ENCODE results near the gene P2RY1.

Gene P2RY1

GRCh38 chr3:152833089-152833488 lies 1.8 kb upstream of the P2RY1 start:
- H3K27me3 ChIP-seq (ENCODE audit: insufficient read depth, poor library complexity, severe bottlenecking): peaks cover 6% of the 10 kb centered on the region
- TF ChIP-seq GABPA (IDR thresholded peaks at IDR 0.05; ENCODE audit: low read depth): no peak
- TF ChIP-seq CTCF (IDR thresholded peaks at IDR 0.05; ENCODE audit: insufficient read depth, low read length): no peak
- TF ChIP-seq POLR2AphosphoS5 (IDR thresholded peaks at IDR 0.05; ENCODE audit: low read depth): no peak
- TF ChIP-seq SPI1 (IDR thresholded peaks at IDR 0.05; ENCODE audit: borderline replicate concordance, low read depth): no peak
- no peak for TF ChIP-seq REST (IDR thresholded peaks at IDR 0.05; ENCODE audit: insufficient replicate concordance, low read depth)

GRCh38 chr3:152834191-152834775 lies 648 bp upstream of the P2RY1 start:
- no peak for DNase-seq (ENCODE audit: low read depth in 1 of 2, low spot score in 1 of 2)
- TF ChIP-seq POLR2AphosphoS5 (IDR thresholded peaks at IDR 0.05; ENCODE audit: low read depth): no peak
- no peak for TF ChIP-seq CTCF (IDR thresholded peaks at IDR 0.05; ENCODE audit: insufficient read depth, low read length)
- TF ChIP-seq SPI1 (IDR thresholded peaks at IDR 0.05; ENCODE audit: borderline replicate concordance, low read depth): no peak
- TF ChIP-seq REST (IDR thresholded peaks at IDR 0.05; ENCODE audit: insufficient replicate concordance, low read depth): no peak
- no peak for TF ChIP-seq GABPA (IDR thresholded peaks at IDR 0.05; ENCODE audit: low read depth)
- H3K27me3 ChIP-seq (ENCODE audit: insufficient read depth, poor library complexity, severe bottlenecking): peaks cover 6% of the 10 kb centered on the region
- peak overlapping the region; percentile 71 for H3K4me3 ChIP-seq (replicated peaks; ENCODE audit: insufficient read depth, low read length)
- H3K27ac ChIP-seq (replicated peaks): peak overlapping the region; percentile 66

More at GRCh38 chr3:152833089-152833488, 1.8 kb upstream of the P2RY1 start:
- H3K4me3 ChIP-seq (replicated peaks; ENCODE audit: insufficient read depth, low read length): no peak overlapping the region
- DNase-seq (ENCODE audit: low read depth in 1 of 2, low spot score in 1 of 2): no peak
- H3K27ac ChIP-seq (replicated peaks): no peak overlapping the region

- Histone ChIP-seq H3K27ac (replicated peaks) (peak overlapping the region; percentile 66; the same call in 1 of the 2 replicates), H3K27me3 (ENCODE audit: insufficient read depth, poor library complexity, severe bottlenecking) (peaks cover 6% of the 10 kb centered on the region), H3K4me3 (replicated peaks; ENCODE audit: insufficient read depth, low read length) (peak overlapping the region; percentile 71)
- DNase-seq (ENCODE audit: low read depth in 1 of 2, low spot score in 1 of 2): no peak
- TF ChIP-seq CTCF (IDR thresholded peaks at IDR 0.05; ENCODE audit: insufficient read depth, low read length) (no peak), GABPA (IDR thresholded peaks at IDR 0.05; ENCODE audit: low read depth) (no peak), REST (IDR thresholded peaks at IDR 0.05; ENCODE audit: insufficient replicate concordance, low read depth) (no peak), SPI1 (IDR thresholded peaks at IDR 0.05; ENCODE audit: borderline replicate concordance, low read depth) (no peak), POLR2AphosphoS5 (IDR thresholded peaks at IDR 0.05; ENCODE audit: low read depth) (no peak)
Measured at GRCh38 chr3:152835601-152836102, 721 bp downstream of the P2RY1 start.

Measured in HL-60 (cell line).